ENCODE results near the gene OR6B3.
A peak's percentile ranks its signal among the peaks of the same experiment; 100 is the strongest.
"Not testable (repeated sequence)": the region's sequence is repeated elsewhere in the genome, so short reads cannot be mapped to it uniquely, and the experiment has no call there.

Gene OR6B3

GRCh38 chr2:240053173-240054155 is at the start of gene OR6B3:
Gene OR6B3 (minus strand): TSS chr2:240053521.
- no peak for DNase-seq

GRCh38 chr2:240098349-240098748 is 45.0 kb upstream of the OR6B3 start:
- DNase-seq, result no peak

GRCh38 chr2:240095556-240096523 is 42.5 kb upstream of the OR6B3 start:
- DNase-seq, result no peak

GRCh38 chr2:240089306-240089705 is 36.0 kb upstream of the OR6B3 start:
- no peak for DNase-seq

- DNase-seq, result no peak
Measured at GRCh38 chr2:240086563-240086962, 33.2 kb upstream of the OR6B3 start.

- DNase-seq, result no peak
Measured at GRCh38 chr2:240078631-240079030, 25.3 kb upstream of the OR6B3 start.

GRCh38 chr2:240077442-240077841 is 24.1 kb upstream of the OR6B3 start:
- no peak for DNase-seq

GRCh38 chr2:240074545-240074944 is 21.2 kb upstream of the OR6B3 start:
- DNase-seq, result no peak

- DNase-seq, result no peak
Measured at GRCh38 chr2:240070907-240071306, 17.6 kb upstream of the OR6B3 start.

GRCh38 chr2:240069829-240070228 is 16.5 kb upstream of the OR6B3 start:
- DNase-seq, result no peak

- no peak for DNase-seq
Measured at GRCh38 chr2:240068193-240068592, 14.9 kb upstream of the OR6B3 start.

GRCh38 chr2:240066489-240066888 is 13.2 kb upstream of the OR6B3 start:
- DNase-seq, result no peak

GRCh38 chr2:240064898-240065297 is 11.6 kb upstream of the OR6B3 start:
- DNase-seq, result no peak

- DNase-seq, result peak; percentile 23
Measured at GRCh38 chr2:240060977-240061591, 7.8 kb upstream of the OR6B3 start.

- DNase-seq, result no peak
Measured at GRCh38 chr2:240056678-240057077, 3.4 kb upstream of the OR6B3 start.

- no peak for DNase-seq
Measured at GRCh38 chr2:240055177-240055917, 2.0 kb upstream of the OR6B3 start.

GRCh38 chr2:240052524-240052923 is 797 bp downstream of the OR6B3 start:
- no peak for DNase-seq

- no peak for DNase-seq
Measured at GRCh38 chr2:240051697-240052096, 1.6 kb downstream of the OR6B3 start.

GRCh38 chr2:240050278-240050677 is 3.0 kb downstream of the OR6B3 start:
- DNase-seq, result no peak

GRCh38 chr2:240048237-240048636 is 5.1 kb downstream of the OR6B3 start:
- no peak for DNase-seq

GRCh38 chr2:240045098-240045497 is 8.2 kb downstream of the OR6B3 start:
- DNase-seq, result no peak

- DNase-seq, result not testable (repeated sequence)
Measured at GRCh38 chr2:240044096-240044495, 9.2 kb downstream of the OR6B3 start.

All from NCI-H774 (cell line).